ES-I3 (cell line): ENCODE measurements around the gene CREBRF.
"Not testable (repeated sequence)": the region's sequence is repeated elsewhere in the genome, so short reads cannot be mapped to it uniquely, and the experiment has no call there.

Source experiments
- H3K36me3 ChIP-seq: 2 replicates; pipeline ENCODE4 v1.6.1; 2013; ENCODE audit warnings: mild to moderate bottlenecking, low read length, control low read depth, moderate library complexity; ENCODE audit not compliant: insufficient read depth
- H3K4me1 ChIP-seq: 2 replicates; pipeline ENCODE4 v1.6.1; 2013; ENCODE audit warnings: mild to moderate bottlenecking, control low read depth, low read length; ENCODE audit not compliant: insufficient read depth
- H3K9ac ChIP-seq: 2 replicates; pipeline ENCODE4 v1.6.1; 2013; ENCODE audit warnings: low read depth, mild to moderate bottlenecking, low read length, moderate library complexity
- H3K9me3 ChIP-seq: 2 replicates; pipeline ENCODE4 v1.6.1; 2013; ENCODE audit warnings: mild to moderate bottlenecking, low read length, moderate library complexity; ENCODE audit not compliant: control insufficient read depth, insufficient read depth

CREBRF gene

GRCh38 chr5:173025651-173026050 lies 30.5 kb upstream of the CREBRF start:
- Histone ChIP-seq H3K4me1 (no peaks in the 10 kb centered on the region), H3K9me3 (no peaks in the 10 kb centered on the region), H3K36me3 (peaks cover 3% of the 10 kb centered on the region; the same call in 1 of the 2 replicates), H3K9ac (no peak overlapping the region)

GRCh38 chr5:173027905-173028304 lies 28.2 kb upstream of the CREBRF start:
- Histone ChIP-seq H3K9me3 (no peaks in the 10 kb centered on the region), H3K4me1 (no peaks in the 10 kb centered on the region), H3K36me3 (no peaks in the 10 kb centered on the region), H3K9ac (no peak overlapping the region)

GRCh38 chr5:173028811-173029327 lies 27.3 kb upstream of the CREBRF start:
- H3K9me3 ChIP-seq = no peaks in the 10 kb centered on the region
- no peaks in the 10 kb centered on the region for H3K36me3 ChIP-seq
- H3K9ac ChIP-seq = no peak overlapping the region
- H3K4me1 ChIP-seq = no peaks in the 10 kb centered on the region

- Histone ChIP-seq H3K9me3 (no peaks in the 10 kb centered on the region), H3K4me1 (no peaks in the 10 kb centered on the region), H3K9ac (no peak overlapping the region), H3K36me3 (no peaks in the 10 kb centered on the region)
Measured at GRCh38 chr5:173029499-173029921, 26.6 kb upstream of the CREBRF start.

GRCh38 chr5:173032096-173032495 lies 24.1 kb upstream of the CREBRF start:
- H3K36me3 ChIP-seq, H3K4me1 ChIP-seq, H3K9ac ChIP-seq, H3K9me3 ChIP-seq: not testable (repeated sequence)

GRCh38 chr5:173032730-173033129 lies 23.4 kb upstream of the CREBRF start:
- Histone ChIP-seq H3K4me1 (no peaks in the 10 kb centered on the region), H3K36me3 (no peaks in the 10 kb centered on the region), H3K9ac (no peak overlapping the region), H3K9me3 (no peaks in the 10 kb centered on the region)

- Histone ChIP-seq H3K9ac (no peak overlapping the region), H3K36me3 (no peaks in the 10 kb centered on the region), H3K9me3 (no peaks in the 10 kb centered on the region), H3K4me1 (no peaks in the 10 kb centered on the region)
Measured at GRCh38 chr5:173033923-173034322, 22.2 kb upstream of the CREBRF start.

- Histone ChIP-seq H3K9me3 (no peaks in the 10 kb centered on the region), H3K9ac (no peak overlapping the region), H3K4me1 (no peaks in the 10 kb centered on the region), H3K36me3 (no peaks in the 10 kb centered on the region)
Measured at GRCh38 chr5:173035904-173036707, 20.0 kb upstream of the CREBRF start.

- Histone ChIP-seq H3K36me3 (no peaks in the 10 kb centered on the region), H3K9me3 (no peaks in the 10 kb centered on the region), H3K4me1 (no peaks in the 10 kb centered on the region), H3K9ac (no peak overlapping the region)
Measured at GRCh38 chr5:173039188-173039587, 17.0 kb upstream of the CREBRF start.

- Histone ChIP-seq H3K4me1 (no peaks in the 10 kb centered on the region), H3K36me3 (no peaks in the 10 kb centered on the region), H3K9me3 (no peaks in the 10 kb centered on the region), H3K9ac (no peak overlapping the region)
Measured at GRCh38 chr5:173039964-173040363, 16.2 kb upstream of the CREBRF start.

GRCh38 chr5:173041881-173042762 lies 14.0 kb upstream of the CREBRF start:
- Histone ChIP-seq H3K36me3 (no peaks in the 10 kb centered on the region), H3K4me1 (no peaks in the 10 kb centered on the region; the same call in 1 of the 2 replicates), H3K9me3 (no peaks in the 10 kb centered on the region), H3K9ac (no peak overlapping the region)

GRCh38 chr5:173042763-173043107 lies 13.4 kb upstream of the CREBRF start:
- no peak overlapping the region for H3K9ac ChIP-seq
- H3K36me3 ChIP-seq = no peaks in the 10 kb centered on the region
- no peaks in the 10 kb centered on the region; the same call in 1 of the 2 replicates for H3K4me1 ChIP-seq
- no peaks in the 10 kb centered on the region for H3K9me3 ChIP-seq

GRCh38 chr5:173045474-173045873 lies 10.7 kb upstream of the CREBRF start:
- Histone ChIP-seq H3K9me3 (no peaks in the 10 kb centered on the region), H3K4me1 (no peaks in the 10 kb centered on the region; the same call in 1 of the 2 replicates), H3K9ac (no peak overlapping the region), H3K36me3 (no peaks in the 10 kb centered on the region)

GRCh38 chr5:173047096-173047837 lies 8.9 kb upstream of the CREBRF start:
- H3K4me1 ChIP-seq, H3K9ac ChIP-seq, H3K36me3 ChIP-seq, H3K9me3 ChIP-seq: not testable (repeated sequence)
